Measurements from ENCODE around the gene MBD5.

Gene MBD5

GRCh38 chr2:148459377-148459778, 438.5 kb downstream of the MBD5 start:
- Histone ChIP-seq H3K4me3 (ENCODE audit: severe bottlenecking) (no peak overlapping the region), H3K36me3 (ENCODE audit: low read depth) (no peaks in the 10 kb centered on the region), H3K27me3 (ENCODE audit: insufficient read depth, poor library complexity, severe bottlenecking) (no peaks in the 10 kb centered on the region), H3K4me1 (ENCODE audit: insufficient read depth, poor library complexity, severe bottlenecking) (no peaks in the 10 kb centered on the region), H3K27ac (ENCODE audit: poor library complexity, severe bottlenecking) (no peak overlapping the region), H3K9me3 (ENCODE audit: severe bottlenecking) (no peaks in the 10 kb centered on the region)
- DNase-seq (ENCODE audit: low spot score) (no peak), ATAC-seq (ENCODE audit: low read depth) (no peak)
- TF ChIP-seq, protein P1, sequence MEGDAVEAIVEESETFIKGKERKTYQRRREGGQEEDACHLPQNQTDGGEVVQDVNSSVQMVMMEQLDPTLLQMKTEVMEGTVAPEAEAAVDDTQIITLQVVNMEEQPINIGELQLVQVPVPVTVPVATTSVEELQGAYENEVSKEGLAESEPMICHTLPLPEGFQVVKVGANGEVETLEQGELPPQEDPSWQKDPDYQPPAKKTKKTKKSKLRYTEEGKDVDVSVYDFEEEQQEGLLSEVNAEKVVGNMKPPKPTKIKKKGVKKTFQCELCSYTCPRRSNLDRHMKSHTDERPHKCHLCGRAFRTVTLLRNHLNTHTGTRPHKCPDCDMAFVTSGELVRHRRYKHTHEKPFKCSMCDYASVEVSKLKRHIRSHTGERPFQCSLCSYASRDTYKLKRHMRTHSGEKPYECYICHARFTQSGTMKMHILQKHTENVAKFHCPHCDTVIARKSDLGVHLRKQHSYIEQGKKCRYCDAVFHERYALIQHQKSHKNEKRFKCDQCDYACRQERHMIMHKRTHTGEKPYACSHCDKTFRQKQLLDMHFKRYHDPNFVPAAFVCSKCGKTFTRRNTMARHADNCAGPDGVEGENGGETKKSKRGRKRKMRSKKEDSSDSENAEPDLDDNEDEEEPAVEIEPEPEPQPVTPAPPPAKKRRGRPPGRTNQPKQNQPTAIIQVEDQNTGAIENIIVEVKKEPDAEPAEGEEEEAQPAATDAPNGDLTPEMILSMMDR (IDR thresholded peaks at IDR 0.05; ENCODE audit: poor library complexity, severe bottlenecking): no peak

DNA sequence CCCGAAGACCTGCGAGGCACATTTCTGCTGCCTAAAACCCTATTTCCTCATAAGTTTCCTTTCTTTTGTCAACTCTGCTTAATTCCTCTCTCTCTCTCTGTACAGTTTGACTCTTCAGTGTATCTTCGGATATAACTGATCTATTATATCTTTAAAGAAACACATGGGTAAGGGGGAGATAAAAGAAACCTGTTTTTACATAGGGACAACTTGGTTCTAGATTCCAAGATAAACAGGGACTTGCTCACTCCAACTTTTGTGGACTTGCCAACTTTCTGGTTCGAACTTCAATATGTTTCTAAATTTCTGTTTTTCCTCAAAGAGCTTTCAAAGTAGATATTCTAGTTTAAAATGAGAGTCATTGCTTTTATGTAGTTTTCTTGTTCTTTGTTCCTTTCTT, 441.0 kb downstream of the MBD5 start:
- Histone ChIP-seq H3K4me3 (ENCODE audit: severe bottlenecking) (no peak overlapping the region), H3K9me3 (ENCODE audit: severe bottlenecking) (no peaks in the 10 kb centered on the region), H3K27ac (ENCODE audit: poor library complexity, severe bottlenecking) (no peak overlapping the region), H3K27me3 (ENCODE audit: insufficient read depth, poor library complexity, severe bottlenecking) (no peaks in the 10 kb centered on the region), H3K4me1 (ENCODE audit: insufficient read depth, poor library complexity, severe bottlenecking) (no peaks in the 10 kb centered on the region), H3K36me3 (ENCODE audit: low read depth) (no peaks in the 10 kb centered on the region)
- no peak for ATAC-seq (ENCODE audit: low read depth)
- TF ChIP-seq, protein P1 (IDR thresholded peaks at IDR 0.05; ENCODE audit: poor library complexity, severe bottlenecking): no peak
- no peak for DNase-seq (ENCODE audit: low spot score)

DNA sequence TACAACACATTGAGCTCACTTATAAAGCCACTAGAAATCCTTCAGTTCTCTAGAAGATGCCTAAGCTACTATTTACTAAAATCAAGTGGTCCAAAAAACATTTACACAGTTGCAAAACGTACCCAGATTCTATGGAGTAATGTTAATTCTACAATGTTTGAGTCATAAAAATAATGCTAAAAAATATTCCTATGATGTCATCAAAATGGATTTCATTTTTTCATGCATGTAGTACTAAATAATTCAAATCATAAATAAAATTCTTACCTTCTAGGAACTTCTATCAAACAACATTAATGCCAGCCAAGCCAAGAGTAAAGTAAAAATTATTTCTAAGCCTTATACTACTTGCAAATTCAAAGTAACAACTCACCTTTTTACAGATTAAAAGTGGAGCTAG, 454.7 kb downstream of the MBD5 start:
- no peak overlapping the region for H3K27ac ChIP-seq (ENCODE audit: poor library complexity, severe bottlenecking)
- no peaks in the 10 kb centered on the region for H3K27me3 ChIP-seq (ENCODE audit: insufficient read depth, poor library complexity, severe bottlenecking)
- no peaks in the 10 kb centered on the region for H3K4me1 ChIP-seq (ENCODE audit: insufficient read depth, poor library complexity, severe bottlenecking)
- TF ChIP-seq, protein P1 (IDR thresholded peaks at IDR 0.05; ENCODE audit: poor library complexity, severe bottlenecking): no peak
- ATAC-seq (ENCODE audit: low read depth): no peak
- no peak for DNase-seq (ENCODE audit: low spot score)
- H3K4me3 ChIP-seq (ENCODE audit: severe bottlenecking): no peak overlapping the region
- no peaks in the 10 kb centered on the region for H3K36me3 ChIP-seq (ENCODE audit: low read depth)
- H3K9me3 ChIP-seq (ENCODE audit: severe bottlenecking): no peaks in the 10 kb centered on the region

DNA sequence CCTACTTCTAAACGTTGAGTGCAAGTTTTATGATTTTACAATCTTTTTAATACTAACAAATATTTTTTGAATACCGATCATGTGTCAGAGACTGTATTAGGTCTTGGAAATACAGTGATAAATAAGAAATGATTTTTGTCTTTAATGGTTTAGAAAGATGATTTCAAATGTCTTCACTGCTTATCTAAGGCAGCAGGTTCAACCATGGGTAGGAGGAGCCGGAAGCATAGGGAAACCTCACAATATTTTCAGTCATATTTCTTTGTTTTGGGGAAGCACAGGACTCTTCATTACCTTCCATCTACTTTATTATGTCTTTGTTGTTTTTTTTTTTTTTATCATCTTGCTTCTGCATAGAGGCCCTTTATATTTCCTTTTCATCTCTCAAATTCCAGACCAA, 458.5 kb downstream of the MBD5 start:
- Histone ChIP-seq H3K36me3 (ENCODE audit: low read depth) (no peaks in the 10 kb centered on the region), H3K9me3 (ENCODE audit: severe bottlenecking) (no peaks in the 10 kb centered on the region), H3K4me3 (ENCODE audit: severe bottlenecking) (no peak overlapping the region), H3K4me1 (ENCODE audit: insufficient read depth, poor library complexity, severe bottlenecking) (no peaks in the 10 kb centered on the region), H3K27me3 (ENCODE audit: insufficient read depth, poor library complexity, severe bottlenecking) (no peaks in the 10 kb centered on the region), H3K27ac (ENCODE audit: poor library complexity, severe bottlenecking) (no peak overlapping the region)
- TF ChIP-seq, protein P1 (IDR thresholded peaks at IDR 0.05; ENCODE audit: poor library complexity, severe bottlenecking): no peak
- no peak for ATAC-seq (ENCODE audit: low read depth)
- DNase-seq (ENCODE audit: low spot score): no peak

GRCh38 chr2:148483665-148484064, 462.8 kb downstream of the MBD5 start:
- Histone ChIP-seq H3K4me1 (ENCODE audit: insufficient read depth, poor library complexity, severe bottlenecking) (no peaks in the 10 kb centered on the region), H3K9me3 (ENCODE audit: severe bottlenecking) (no peaks in the 10 kb centered on the region), H3K4me3 (ENCODE audit: severe bottlenecking) (no peak overlapping the region), H3K27me3 (ENCODE audit: insufficient read depth, poor library complexity, severe bottlenecking) (no peaks in the 10 kb centered on the region), H3K27ac (ENCODE audit: poor library complexity, severe bottlenecking) (no peak overlapping the region), H3K36me3 (ENCODE audit: low read depth) (no peaks in the 10 kb centered on the region)
- TF ChIP-seq, protein P1 (IDR thresholded peaks at IDR 0.05; ENCODE audit: poor library complexity, severe bottlenecking): no peak
- DNase-seq (ENCODE audit: low spot score): no peak
- no peak for ATAC-seq (ENCODE audit: low read depth)

Measured in RWPE2 (cell line).